Parathyroid adenoma (tissue), 2 donors: ENCODE measurements around the gene CTSK.

Source experiments
- H2AFZ ChIP-seq: fragments of 300-600 bp; sonication (generic); one replicate; pipeline ENCODE4 v1.7.0; 2017; ENCODE audit warnings: antibody characterized with exemption, mild to moderate bottlenecking
- H3K27ac ChIP-seq: fragments of 300-600 bp; sonication (generic); one replicate; pipeline ENCODE4 v1.7.0; 2017
- H3K27me3 ChIP-seq: fragments of 300-600 bp; sonication (generic); one replicate; pipeline ENCODE4 v1.7.0; 2017; ENCODE audit warnings: low read length; ENCODE audit not compliant: control insufficient read depth, insufficient read depth
- H3K36me3 ChIP-seq: fragments of 300-600 bp; sonication (generic); one replicate; pipeline ENCODE4 v1.7.0; 2017; ENCODE audit warnings: low read length; ENCODE audit not compliant: control insufficient read depth, insufficient read depth
- H3K4me1 ChIP-seq: fragments of 300-600 bp; sonication (generic); one replicate; pipeline ENCODE4 v1.7.0; 2017; ENCODE audit warnings: control low read depth
- H3K4me2 ChIP-seq: fragments of 300-600 bp; sonication (generic); one replicate; pipeline ENCODE4 v1.7.0; 2017; ENCODE audit warnings: low read length
- H3K4me3 ChIP-seq: fragments of 300-600 bp; sonication (generic); one replicate; pipeline ENCODE4 v1.7.0; 2017; ENCODE audit warnings: low read depth, low read length
- H3K79me2 ChIP-seq: fragments of 300-600 bp; sonication (generic); one replicate; pipeline ENCODE4 v1.7.0; 2017; ENCODE audit warnings: control low read depth
- H3K9ac ChIP-seq: fragments of 300-600 bp; sonication (generic); one replicate; pipeline ENCODE4 v1.7.0; 2017; ENCODE audit warnings: mild to moderate bottlenecking
- H3K9me3 ChIP-seq: fragments of 300-600 bp; sonication (generic); one replicate; pipeline ENCODE4 v1.7.0; 2017; ENCODE audit warnings: low read length; ENCODE audit not compliant: control insufficient read depth
- CTCF ChIP-seq: fragments of 300-600 bp; sonication (generic); IDR thresholded peaks from one replicate; pipeline ENCODE4 v1.7.0; 2017; ENCODE audit warnings: antibody characterized with exemption, mild to moderate bottlenecking
- donor health status: primary hyperparathyroidism.

CTSK gene

GRCh38 chr1:150829751-150830150, 21.7 kb upstream of the CTSK start:
- Histone ChIP-seq H3K4me3 (no peak overlapping the region), H3K36me3 (no peaks in the 10 kb centered on the region), H2AFZ (no peak overlapping the region), H3K4me2 (no peak overlapping the region), H3K27ac (no peak overlapping the region), H3K27me3 (no peaks in the 10 kb centered on the region), H3K9me3 (no peaks in the 10 kb centered on the region), H3K4me1 (no peaks in the 10 kb centered on the region), H3K9ac (no peak overlapping the region), H3K79me2 (no peaks in the 10 kb centered on the region)
- no peak for TF ChIP-seq CTCF

GRCh38 chr1:150826299-150826698, 18.2 kb upstream of the CTSK start:
- H2AFZ ChIP-seq: no peak overlapping the region
- no peak overlapping the region for H3K27ac ChIP-seq
- no peak overlapping the region for H3K4me2 ChIP-seq
- no peaks in the 10 kb centered on the region for H3K9me3 ChIP-seq
- H3K79me2 ChIP-seq: no peaks in the 10 kb centered on the region
- no peak for TF ChIP-seq CTCF
- no peak overlapping the region for H3K4me3 ChIP-seq
- H3K4me1 ChIP-seq: no peaks in the 10 kb centered on the region
- no peaks in the 10 kb centered on the region for H3K36me3 ChIP-seq
- no peak overlapping the region for H3K9ac ChIP-seq
- H3K27me3 ChIP-seq: no peaks in the 10 kb centered on the region

DNA sequence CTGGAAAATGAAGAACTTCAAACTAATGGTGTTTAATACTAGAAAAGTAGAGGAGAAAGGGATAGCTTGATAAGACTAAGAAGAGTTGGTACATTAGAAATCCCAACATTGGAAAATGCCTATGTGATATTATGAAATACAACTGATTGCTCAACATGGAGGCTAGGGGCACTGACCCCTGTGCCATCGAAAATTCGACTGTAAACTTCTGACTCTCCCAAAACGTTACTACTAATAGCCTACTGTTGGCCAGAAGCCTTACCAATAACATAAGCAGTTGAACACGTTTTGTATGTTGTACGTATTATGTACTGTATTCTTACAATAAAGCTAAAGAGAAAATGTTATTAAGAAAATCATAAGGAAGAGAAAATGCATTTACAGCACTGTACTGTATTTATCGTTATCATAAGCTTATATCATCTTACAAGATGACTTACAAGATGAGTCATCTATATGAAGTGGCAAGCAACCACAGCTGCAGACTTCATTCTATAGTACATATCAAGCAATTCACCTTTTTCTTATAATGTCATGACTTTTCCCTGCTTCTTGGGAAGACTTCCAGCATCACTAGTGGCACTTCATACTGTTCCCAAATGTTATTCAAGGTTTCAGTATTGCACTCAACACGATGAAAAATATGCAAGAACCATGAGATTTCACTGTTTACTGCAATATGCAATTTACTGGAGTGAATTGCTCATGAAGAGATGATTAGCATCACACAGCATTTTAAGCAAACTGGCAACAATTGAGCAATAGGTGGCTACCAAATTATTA, 12.9 kb upstream of the CTSK start:
- H3K9ac ChIP-seq: no peak overlapping the region
- H3K79me2 ChIP-seq: no peaks in the 10 kb centered on the region
- no peaks in the 10 kb centered on the region for H3K9me3 ChIP-seq
- no peak overlapping the region for H2AFZ ChIP-seq
- no peak overlapping the region for H3K4me2 ChIP-seq
- TF ChIP-seq CTCF: no peak
- H3K4me1 ChIP-seq: no peaks in the 10 kb centered on the region
- no peak overlapping the region for H3K27ac ChIP-seq
- no peaks in the 10 kb centered on the region for H3K36me3 ChIP-seq
- H3K4me3 ChIP-seq: no peak overlapping the region
- H3K27me3 ChIP-seq: no peaks in the 10 kb centered on the region

- Histone ChIP-seq H3K79me2 (no peaks in the 10 kb centered on the region), H3K9me3 (no peaks in the 10 kb centered on the region), H3K4me3 (no peak overlapping the region), H3K9ac (no peak overlapping the region), H3K27ac (no peak overlapping the region), H3K4me2 (no peak overlapping the region), H2AFZ (no peak overlapping the region), H3K4me1 (no peaks in the 10 kb centered on the region), H3K27me3 (no peaks in the 10 kb centered on the region), H3K36me3 (no peaks in the 10 kb centered on the region)
- no peak for TF ChIP-seq CTCF
These were observed 7.8 kb upstream of the CTSK start for GRCh38 chr1:150815871-150816270.
